AG09309 (cell line): ENCODE measurements around the gene RIC8A.

Experiments
- DNase-seq: peaks from one replicate; pipeline ENCODE4 v3.0.0-alpha.2; 2010; ENCODE audit warnings: low read depth
- H3K4me3 ChIP-seq: 2 replicates; pipeline ENCODE4 v1.5.1; 2011; ENCODE audit warnings: mild to moderate bottlenecking, low read depth, low read length, moderate library complexity; ENCODE audit not compliant: control insufficient read depth
- TF ChIP-seq, protein P1 (sequence below): IDR thresholded peaks from 2 replicates; pipeline ENCODE4 v1.5.1; 2011; ENCODE audit warnings: mild to moderate bottlenecking, low read depth, low read length, inconsistent platforms; ENCODE audit not compliant: insufficient read depth, control insufficient read depth; ENCODE audit errors: missing control alignments

Gene RIC8A

DNA sequence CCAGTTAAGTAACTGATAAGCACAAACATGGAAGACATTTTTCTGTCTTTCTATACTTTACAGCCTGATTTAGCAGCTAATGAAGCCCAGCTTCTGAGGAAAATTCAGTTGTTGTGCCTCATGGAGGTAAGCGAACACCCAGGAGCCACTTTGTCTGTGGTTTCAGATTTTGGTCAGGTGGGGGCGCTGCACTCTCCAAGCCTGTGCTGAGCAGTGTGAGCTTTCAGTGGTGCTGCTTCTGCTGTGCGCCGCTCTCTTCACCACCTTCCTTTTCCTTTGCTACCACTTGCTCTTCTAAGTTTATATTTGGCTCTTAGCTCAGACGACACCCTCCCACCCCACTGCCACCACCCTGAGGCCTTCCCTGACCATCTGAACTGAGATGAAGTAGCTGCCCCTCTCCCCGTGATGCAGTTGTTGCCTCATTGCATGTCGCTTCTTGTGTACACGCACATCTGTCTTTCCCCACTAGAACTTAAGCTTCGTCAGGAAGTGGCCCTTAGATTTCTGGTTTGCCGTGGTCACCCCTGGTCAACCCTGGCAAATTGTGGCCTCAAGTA lies 43.3 kb downstream of the RIC8A start:
- no peak for DNase-seq
- TF ChIP-seq, protein P1, sequence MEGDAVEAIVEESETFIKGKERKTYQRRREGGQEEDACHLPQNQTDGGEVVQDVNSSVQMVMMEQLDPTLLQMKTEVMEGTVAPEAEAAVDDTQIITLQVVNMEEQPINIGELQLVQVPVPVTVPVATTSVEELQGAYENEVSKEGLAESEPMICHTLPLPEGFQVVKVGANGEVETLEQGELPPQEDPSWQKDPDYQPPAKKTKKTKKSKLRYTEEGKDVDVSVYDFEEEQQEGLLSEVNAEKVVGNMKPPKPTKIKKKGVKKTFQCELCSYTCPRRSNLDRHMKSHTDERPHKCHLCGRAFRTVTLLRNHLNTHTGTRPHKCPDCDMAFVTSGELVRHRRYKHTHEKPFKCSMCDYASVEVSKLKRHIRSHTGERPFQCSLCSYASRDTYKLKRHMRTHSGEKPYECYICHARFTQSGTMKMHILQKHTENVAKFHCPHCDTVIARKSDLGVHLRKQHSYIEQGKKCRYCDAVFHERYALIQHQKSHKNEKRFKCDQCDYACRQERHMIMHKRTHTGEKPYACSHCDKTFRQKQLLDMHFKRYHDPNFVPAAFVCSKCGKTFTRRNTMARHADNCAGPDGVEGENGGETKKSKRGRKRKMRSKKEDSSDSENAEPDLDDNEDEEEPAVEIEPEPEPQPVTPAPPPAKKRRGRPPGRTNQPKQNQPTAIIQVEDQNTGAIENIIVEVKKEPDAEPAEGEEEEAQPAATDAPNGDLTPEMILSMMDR, result peak; percentile 71
- H3K4me3 ChIP-seq, result no peak overlapping the region

DNA sequence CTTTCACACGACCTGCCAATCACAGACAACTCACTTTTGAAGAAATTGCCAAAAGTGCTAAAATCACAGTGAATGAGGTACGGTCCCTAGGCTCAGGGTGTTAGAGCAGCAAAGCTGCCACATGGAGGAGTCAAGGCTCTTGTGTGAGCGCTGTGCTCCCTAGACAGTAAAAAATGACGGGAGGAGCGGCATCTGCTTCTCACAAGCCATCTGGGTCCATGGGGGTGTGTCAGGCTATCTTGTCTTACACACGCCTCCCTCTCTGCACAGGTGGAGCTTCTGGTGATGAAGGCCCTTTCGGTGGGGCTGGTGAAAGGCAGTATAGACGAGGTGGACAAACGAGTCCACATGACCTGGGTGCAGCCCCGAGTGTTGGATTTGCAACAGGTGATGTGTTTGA lies 44.0 kb downstream of the RIC8A start:
- no peak for DNase-seq
- TF ChIP-seq, protein P1, result no peak
- H3K4me3 ChIP-seq, result no peak overlapping the region

DNA sequence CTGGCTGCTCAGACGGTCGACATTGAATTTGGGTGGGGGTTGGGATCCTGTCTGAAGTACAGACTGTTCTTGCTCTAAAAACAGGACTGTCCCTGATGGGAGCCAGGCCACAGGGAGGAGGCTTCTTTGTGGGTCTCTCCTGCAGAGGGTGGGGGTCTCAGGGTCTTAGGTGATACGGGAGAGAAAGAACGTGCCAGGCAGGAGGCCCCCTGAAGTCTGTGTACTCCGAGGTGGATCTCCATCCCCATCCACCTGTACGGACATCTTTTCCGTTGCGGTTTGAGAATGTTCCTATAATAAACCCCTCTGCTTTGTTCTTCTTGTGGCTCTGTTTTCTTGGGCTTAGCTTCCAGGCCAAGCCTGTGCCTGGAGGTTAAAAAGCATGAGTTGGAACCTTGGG lies 45.2 kb downstream of the RIC8A start:
- DNase-seq, result no peak
- no peak overlapping the region for H3K4me3 ChIP-seq
- TF ChIP-seq, protein P1, result no peak

DNA sequence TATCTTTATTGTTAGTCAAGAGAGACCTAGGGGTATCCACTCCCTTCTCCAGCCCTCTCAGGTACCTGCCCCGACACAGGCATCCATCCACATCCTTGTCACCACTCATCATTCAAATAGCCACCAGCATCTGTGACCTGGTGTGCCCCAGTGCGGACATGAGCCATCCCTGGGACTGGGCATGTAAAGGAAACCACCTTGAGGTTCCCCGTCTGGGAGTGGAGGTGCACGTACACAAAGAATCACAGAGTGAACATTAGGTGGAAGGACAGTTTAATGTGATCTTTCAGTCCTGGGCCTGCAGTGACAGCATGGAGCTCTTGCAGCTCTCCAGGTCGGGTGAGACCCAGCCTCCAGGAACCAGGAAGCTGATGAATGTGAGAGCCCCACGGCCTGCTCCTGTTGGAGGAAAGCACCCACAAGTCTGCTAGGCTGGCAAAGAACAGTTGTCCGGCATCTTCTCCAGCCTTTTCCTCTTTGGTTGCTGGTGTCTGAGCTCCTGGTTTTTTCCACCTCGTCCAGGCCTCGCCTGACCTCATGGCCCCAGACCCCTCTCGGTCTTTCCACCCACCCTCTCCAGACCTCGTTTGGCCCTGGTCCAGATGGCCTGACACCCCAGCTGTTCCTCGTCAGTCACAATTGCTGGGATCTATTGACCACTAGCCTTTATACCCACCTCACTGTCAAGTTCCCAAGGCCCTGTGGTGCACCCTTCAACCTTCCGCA lies 45.8 kb downstream of the RIC8A start:
- TF ChIP-seq, protein P1, result no peak
- no peak overlapping the region for H3K4me3 ChIP-seq
- DNase-seq, result no peak

DNA sequence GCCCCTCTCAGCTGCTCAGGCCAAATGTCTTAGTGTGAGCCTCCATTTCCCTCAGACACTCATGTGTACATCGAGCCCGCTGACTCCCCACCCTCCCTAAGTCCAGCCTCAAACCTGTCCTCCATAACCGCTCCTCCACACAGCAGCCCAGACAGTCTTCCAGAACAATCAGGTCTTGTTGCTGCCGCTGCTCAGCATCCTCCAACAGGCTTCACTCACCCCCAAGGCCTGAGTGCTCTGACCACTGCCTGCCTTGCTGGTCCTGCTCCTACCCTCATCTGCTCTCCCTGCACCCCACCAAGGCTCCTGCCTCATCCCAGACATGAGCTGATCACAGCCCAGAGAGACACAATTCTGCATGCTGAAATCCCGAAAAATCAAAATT lies 46.4 kb downstream of the RIC8A start:
- TF ChIP-seq, protein P1, result no peak
- H3K4me3 ChIP-seq, result no peak overlapping the region
- no peak for DNase-seq

DNA sequence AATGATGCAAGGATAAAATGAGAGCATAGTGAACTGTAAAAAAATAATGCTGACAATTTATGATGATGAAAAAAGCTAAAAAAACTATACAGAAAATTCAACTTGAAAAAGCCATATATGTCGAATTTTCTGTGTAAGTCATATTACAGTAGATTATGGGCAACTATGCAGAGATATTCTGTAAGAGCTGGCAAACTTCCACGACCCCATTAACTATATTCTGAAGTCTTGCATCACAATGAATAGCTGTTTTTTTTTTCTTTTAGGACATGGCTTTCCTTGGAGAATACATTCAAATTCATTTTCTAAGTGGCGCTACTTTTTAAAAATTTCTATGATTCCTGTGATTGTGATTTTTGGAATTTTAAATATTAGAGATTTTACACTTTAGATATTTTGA lies 47.7 kb downstream of the RIC8A start:
- no peak for DNase-seq
- TF ChIP-seq, protein P1, result no peak
- H3K4me3 ChIP-seq, result no peak overlapping the region
